Ishikawa (cell line): ENCODE results near the gene METTL1.

Experiments used
- EGR1 ChIP-seq: IDR thresholded peaks from 2 replicates; pipeline ENCODE4 v1.6.1; 2012
- EP300 ChIP-seq: IDR thresholded peaks from 2 replicates; pipeline ENCODE4 v1.6.1; 2012; ENCODE audit warnings: borderline replicate concordance
- TAF1 ChIP-seq: IDR thresholded peaks from 2 replicates; pipeline ENCODE4 v1.6.1; 2012; ENCODE audit warnings: low read depth, mild to moderate bottlenecking
- TCF12 ChIP-seq: IDR thresholded peaks from 2 replicates; pipeline ENCODE4 v1.6.1; 2012; ENCODE audit warnings: low read depth
- YY1 ChIP-seq: IDR thresholded peaks from 2 replicates; pipeline ENCODE4 v1.6.1; 2012; ENCODE audit warnings: low read depth
- TF ChIP-seq, protein P1 (sequence below): IDR thresholded peaks from 2 replicates; pipeline ENCODE4 v1.6.1; 2012; ENCODE audit warnings: low read depth, mild to moderate bottlenecking

DNA sequence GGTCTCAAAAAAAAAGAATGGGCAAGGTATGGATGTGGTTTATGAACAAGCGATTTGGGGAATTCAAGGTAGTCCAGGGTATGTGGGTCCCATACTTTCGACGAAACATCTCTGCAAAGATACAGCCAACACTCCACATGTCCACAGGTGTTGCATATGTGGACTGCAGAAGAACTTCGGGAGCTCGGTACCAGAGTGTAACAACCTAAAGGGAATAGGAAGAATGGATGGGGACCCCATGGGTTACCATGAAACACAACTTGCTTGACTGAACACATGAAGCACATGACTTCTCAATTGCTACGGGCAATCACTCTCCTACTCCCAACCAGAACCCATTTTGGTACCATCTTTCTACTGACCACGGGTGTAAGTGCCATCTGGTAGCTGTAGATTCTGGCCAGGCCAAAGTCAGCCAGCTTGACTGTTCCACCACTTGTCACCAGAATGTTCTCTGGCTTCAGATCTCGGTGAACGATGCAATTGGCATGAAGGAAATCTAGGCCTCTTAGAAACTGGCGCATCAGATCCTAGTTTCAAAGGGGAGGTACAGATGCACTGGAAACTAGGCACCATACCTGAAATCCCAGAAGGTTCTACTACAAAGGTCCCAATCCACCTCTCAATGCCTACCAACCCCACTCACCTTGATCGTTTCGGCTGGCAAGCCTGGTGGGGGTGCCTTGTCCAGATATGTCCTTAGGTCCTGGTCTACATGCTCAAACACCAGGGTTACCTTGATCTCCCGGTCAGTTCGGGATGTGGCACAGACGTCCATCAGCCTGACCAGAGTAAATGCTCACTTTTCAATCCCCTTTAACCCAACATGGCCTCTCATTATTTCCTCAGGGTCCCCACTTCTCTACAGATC lies 21.1 kb downstream of the METTL1 start:
- TF ChIP-seq TCF12 (no peak), TAF1 (no peak), YY1 (no peak), EP300 (no peak), EGR1 (no peak)
- TF ChIP-seq, protein P1, sequence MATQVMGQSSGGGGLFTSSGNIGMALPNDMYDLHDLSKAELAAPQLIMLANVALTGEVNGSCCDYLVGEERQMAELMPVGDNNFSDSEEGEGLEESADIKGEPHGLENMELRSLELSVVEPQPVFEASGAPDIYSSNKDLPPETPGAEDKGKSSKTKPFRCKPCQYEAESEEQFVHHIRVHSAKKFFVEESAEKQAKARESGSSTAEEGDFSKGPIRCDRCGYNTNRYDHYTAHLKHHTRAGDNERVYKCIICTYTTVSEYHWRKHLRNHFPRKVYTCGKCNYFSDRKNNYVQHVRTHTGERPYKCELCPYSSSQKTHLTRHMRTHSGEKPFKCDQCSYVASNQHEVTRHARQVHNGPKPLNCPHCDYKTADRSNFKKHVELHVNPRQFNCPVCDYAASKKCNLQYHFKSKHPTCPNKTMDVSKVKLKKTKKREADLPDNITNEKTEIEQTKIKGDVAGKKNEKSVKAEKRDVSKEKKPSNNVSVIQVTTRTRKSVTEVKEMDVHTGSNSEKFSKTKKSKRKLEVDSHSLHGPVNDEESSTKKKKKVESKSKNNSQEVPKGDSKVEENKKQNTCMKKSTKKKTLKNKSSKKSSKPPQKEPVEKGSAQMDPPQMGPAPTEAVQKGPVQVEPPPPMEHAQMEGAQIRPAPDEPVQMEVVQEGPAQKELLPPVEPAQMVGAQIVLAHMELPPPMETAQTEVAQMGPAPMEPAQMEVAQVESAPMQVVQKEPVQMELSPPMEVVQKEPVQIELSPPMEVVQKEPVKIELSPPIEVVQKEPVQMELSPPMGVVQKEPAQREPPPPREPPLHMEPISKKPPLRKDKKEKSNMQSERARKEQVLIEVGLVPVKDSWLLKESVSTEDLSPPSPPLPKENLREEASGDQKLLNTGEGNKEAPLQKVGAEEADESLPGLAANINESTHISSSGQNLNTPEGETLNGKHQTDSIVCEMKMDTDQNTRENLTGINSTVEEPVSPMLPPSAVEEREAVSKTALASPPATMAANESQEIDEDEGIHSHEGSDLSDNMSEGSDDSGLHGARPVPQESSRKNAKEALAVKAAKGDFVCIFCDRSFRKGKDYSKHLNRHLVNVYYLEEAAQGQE: no peak
